GM21447 (cell line): ENCODE results near the gene B3GALT5.

Experiments
- ATAC-seq: cut with Tn5 transposase; IDR thresholded peaks from one replicate; pipeline ENCODE4 v1.9.1; 2021; ENCODE audit not compliant: unreplicated experiment

B3GALT5 gene

GRCh38 chr21:39641827-39642450 is 29.2 kb downstream of the B3GALT5 start:
- no peak for ATAC-seq

GRCh38 chr21:39644062-39644560 is 31.4 kb downstream of the B3GALT5 start:
- ATAC-seq: no peak

- no peak for ATAC-seq
Observed at GRCh38 chr21:39645331-39645730, 32.6 kb downstream of the B3GALT5 start.

- ATAC-seq: no peak
Observed at GRCh38 chr21:39647476-39647875, 34.7 kb downstream of the B3GALT5 start.

- ATAC-seq: no peak
Observed at GRCh38 chr21:39648879-39649278, 36.1 kb downstream of the B3GALT5 start.

- ATAC-seq: no peak
Observed at GRCh38 chr21:39649526-39649925, 36.8 kb downstream of the B3GALT5 start.

GRCh38 chr21:39650306-39650705 is 37.6 kb downstream of the B3GALT5 start:
- ATAC-seq: no peak

GRCh38 chr21:39650801-39651200 is 38.1 kb downstream of the B3GALT5 start:
- ATAC-seq: no peak

GRCh38 chr21:39651206-39651605 is 38.5 kb downstream of the B3GALT5 start:
- ATAC-seq: no peak

GRCh38 chr21:39654951-39655350 is 42.2 kb downstream of the B3GALT5 start:
- no peak for ATAC-seq

GRCh38 chr21:39655589-39655988 is 42.8 kb downstream of the B3GALT5 start:
- no peak for ATAC-seq

- no peak for ATAC-seq
Observed at GRCh38 chr21:39656209-39656608, 43.5 kb downstream of the B3GALT5 start.

- ATAC-seq: no peak
Observed at GRCh38 chr21:39657091-39657689, 44.5 kb downstream of the B3GALT5 start.

- no peak for ATAC-seq
Observed at GRCh38 chr21:39658066-39658465, 45.3 kb downstream of the B3GALT5 start.

GRCh38 chr21:39659070-39659815 is 46.5 kb downstream of the B3GALT5 start:
- no peak for ATAC-seq

- no peak for ATAC-seq
Observed at GRCh38 chr21:39660191-39660980, 47.6 kb downstream of the B3GALT5 start.

- ATAC-seq: no peak
Observed at GRCh38 chr21:39661121-39661520, 48.4 kb downstream of the B3GALT5 start.

- ATAC-seq: no peak
Observed at GRCh38 chr21:39661740-39662139, 49.0 kb downstream of the B3GALT5 start.

GRCh38 chr21:39662411-39662953 is 49.7 kb downstream of the B3GALT5 start:
- no peak for ATAC-seq

- no peak for ATAC-seq
Observed at GRCh38 chr21:39663066-39663465, 50.3 kb downstream of the B3GALT5 start.
